OCI-LY7 (cell line): ENCODE data around the gene RNU5D-1. TPM values are rescaled to one million over a fixed set of nuclear protein-coding genes. Genes with fewer than 3 reads are reported as not detected.

Source experiments
- BruUV-seq: library from RNA; stranded (reverse); fragments of 400-500 nt; replicated peaks from 2 replicates; lab custom pipeline; 2021; lab: Mats Ljungman, UMichigan
- CTCF ChIA-PET: fragments of 300-600 bp; sonication (Branson Sonifier 250); formaldehyde crosslinking; loops from one replicate; lab custom pipeline; 2022; ENCODE audit warnings: antibody characterized with exemption; ENCODE audit not compliant: unreplicated experiment; lab: Charles Lee
- POLR2A ChIA-PET: fragments of 300-600 bp; sonication (Branson Sonifier 250); formaldehyde crosslinking; loops from one replicate; lab custom pipeline; 2022; ENCODE audit warnings: antibody characterized with exemption; lab: Charles Lee
- DNase-seq: peaks from one replicate; pipeline ENCODE4 v3.0.0-alpha.2; 2015; ENCODE audit warnings: low spot score
- H2AFZ ChIP-seq: fragments of 200-600 bp; sonication (generic), shearing (Covaris generic); 2 replicates; pipeline ENCODE4 v1.6.1; 2014; ENCODE audit warnings: mild to moderate bottlenecking, antibody characterized with exemption, low read length, moderate library complexity
- H3K27ac ChIP-seq: fragments of 200-600 bp; sonication (generic); 2 replicates; pipeline ENCODE4 v1.5.1; 2014; ENCODE audit warnings: mixed run types, low read depth, mild to moderate bottlenecking, moderate library complexity, low read length, inconsistent platforms; ENCODE audit not compliant: poor library complexity, severe bottlenecking
- H3K36me3 ChIP-seq: fragments of 200-600 bp; sonication (generic); 2 replicates; pipeline ENCODE4 v1.6.1; 2014; ENCODE audit warnings: mild to moderate bottlenecking, antibody characterized with exemption, low read length, moderate library complexity, mixed read lengths; ENCODE audit not compliant: insufficient read depth
- H3K4me1 ChIP-seq: fragments of 200-600 bp; sonication (generic); 2 replicates; pipeline ENCODE4 v1.5.1; 2014; ENCODE audit warnings: mild to moderate bottlenecking, low read length; ENCODE audit not compliant: insufficient read depth, poor library complexity, severe bottlenecking
- H3K4me2 ChIP-seq: fragments of 200-600 bp; sonication (generic); 2 replicates; pipeline ENCODE4 v1.6.1; 2014; ENCODE audit warnings: mild to moderate bottlenecking, low read length
- H3K4me3 ChIP-seq: fragments of 200-600 bp; sonication (generic); 2 replicates; pipeline ENCODE4 v1.5.1; 2014; ENCODE audit warnings: mild to moderate bottlenecking, low read depth, low read length; ENCODE audit not compliant: poor library complexity, severe bottlenecking
- H3K79me2 ChIP-seq: fragments of 200-600 bp; sonication (generic); 2 replicates; pipeline ENCODE4 v1.6.1; 2016; ENCODE audit warnings: low read depth, mild to moderate bottlenecking, low read length, moderate library complexity, mixed read lengths; ENCODE audit not compliant: insufficient read depth
- H3K9me2 ChIP-seq: fragments of 200-600 bp; sonication (generic); 2 replicates; pipeline ENCODE4 v1.6.1; 2016; ENCODE audit warnings: mild to moderate bottlenecking, low read length, mixed read lengths; ENCODE audit not compliant: insufficient read depth
- H3K9me3 ChIP-seq: fragments of 200-600 bp; sonication (generic); 2 replicates; pipeline ENCODE4 v1.6.1; 2014; ENCODE audit warnings: mild to moderate bottlenecking, mixed run types, low read length, mixed read lengths
- H4K20me1 ChIP-seq: fragments of 200-600 bp; sonication (generic); 2 replicates; pipeline ENCODE4 v1.6.1; 2014; ENCODE audit warnings: mild to moderate bottlenecking, antibody characterized with exemption, low read length, moderate library complexity, mixed read lengths; ENCODE audit not compliant: insufficient read depth
- EZH2phosphoT487 ChIP-seq: fragments of 200-600 bp; sonication (generic); IDR thresholded peaks from 2 replicates; pipeline ENCODE4 v1.6.1; 2018; ENCODE audit warnings: low read depth, borderline replicate concordance, mild to moderate bottlenecking, mixed run types, antibody characterized with exemption, low read length, moderate library complexity, mixed read lengths
- intact Hi-C: fragments of 100-400 bp; cut with micrococcal nuclease; formaldehyde crosslinking; loops from one replicate; pipeline ENCODE4 v1.10.0; 2022; ENCODE audit not compliant: unreplicated experiment
- total RNA-seq, 2 experiments: library from RNA; depleted of rRNA in 1 of 2; stranded (reverse); fragments of >200 nt in 1 of 2; shearing (Covaris generic) in 1 of 2; gene quantifications; 2 replicates each; pipeline ENCODE4 v1.2.3, GENCODE V29; 2014 to 2022
- TF ChIP-seq, protein P1 (sequence below): fragments of 200-600 bp; sonication (generic); conservative IDR thresholded peaks from 2 replicates; pipeline ENCODE4 v1.5.1; 2014; ENCODE audit warnings: mild to moderate bottlenecking, antibody characterized with exemption, low read length, moderate library complexity, mixed read lengths

The RNU5D-1 gene
- total RNA-seq, 2 experiments from 2014 or later = not detected

DNA sequence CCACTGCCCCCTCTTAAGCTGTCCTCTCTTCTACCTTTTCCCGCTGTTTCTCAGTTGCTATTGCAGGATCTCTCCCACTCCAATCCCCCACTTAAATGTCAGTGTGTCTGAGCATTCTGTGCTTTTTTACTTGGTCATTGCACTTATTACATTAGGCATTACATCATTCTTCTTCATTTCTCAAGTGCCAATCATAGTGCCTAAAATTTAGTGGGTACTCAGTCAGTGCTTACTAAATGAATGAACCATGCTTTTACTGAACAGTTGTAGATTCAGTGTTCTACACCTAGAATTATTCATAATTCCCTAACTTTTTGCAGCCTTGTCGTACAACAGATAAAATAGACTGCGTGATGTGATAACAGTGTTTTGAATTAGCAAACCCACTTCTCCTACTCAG is 37.1 kb downstream of the RNU5D-1 start:
- intact Hi-C loops = loop anchor here (2.0 kb wide), 2 partner anchors 19 kb away; partner anchors contain the start of genes ARMH1 and TMEM53
- H3K4me1 ChIP-seq = peaks cover 67% of the 10 kb centered on the region
- CTCF ChIA-PET = no interaction called here

DNA sequence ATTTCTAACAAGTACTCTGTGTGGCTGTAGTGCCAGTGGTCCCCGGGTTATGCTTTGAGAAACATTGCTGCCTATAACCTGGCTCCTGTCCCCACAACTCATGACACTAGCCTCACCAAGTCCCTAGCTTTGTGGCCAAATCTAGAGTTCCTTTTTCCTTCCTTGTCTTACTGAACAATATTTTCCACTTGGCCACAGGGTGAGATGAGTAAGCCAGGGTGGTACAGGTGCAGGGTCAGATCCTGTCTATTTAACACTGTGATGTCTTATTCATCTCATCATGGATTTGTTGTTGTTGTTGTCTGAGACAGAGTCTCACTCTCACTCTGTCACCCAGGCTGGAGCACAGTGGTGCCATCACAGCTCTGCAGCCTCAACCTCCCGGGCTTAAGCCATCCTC is 37.8 kb downstream of the RNU5D-1 start:
- Histone ChIP-seq H3K27ac (no peak overlapping the region), H3K4me3 (no peak overlapping the region), H3K4me2 (no peak overlapping the region), H3K36me3 (no peaks in the 10 kb centered on the region; the same call in 1 of the 2 replicates), H4K20me1 (no peaks in the 10 kb centered on the region), H2AFZ (no peak overlapping the region), H3K9me2 (no peaks in the 10 kb centered on the region), H3K79me2 (no peaks in the 10 kb centered on the region), H3K4me1 (peaks cover 62% of the 10 kb centered on the region), H3K9me3 (no peaks in the 10 kb centered on the region; the same call in 1 of the 2 replicates)
- intact Hi-C loops = no loop called here
- ChIA-PET CTCF (no interaction called here), POLR2A (interaction anchor here (1.5 to 5.7 kb wide), 2 partner anchors 21 to 29 kb away, joined by 3 to 69 read pairs; no protein-coding TSS in a partner anchor)
- no peak for TF ChIP-seq EZH2phosphoT487
- TF ChIP-seq, protein P1, sequence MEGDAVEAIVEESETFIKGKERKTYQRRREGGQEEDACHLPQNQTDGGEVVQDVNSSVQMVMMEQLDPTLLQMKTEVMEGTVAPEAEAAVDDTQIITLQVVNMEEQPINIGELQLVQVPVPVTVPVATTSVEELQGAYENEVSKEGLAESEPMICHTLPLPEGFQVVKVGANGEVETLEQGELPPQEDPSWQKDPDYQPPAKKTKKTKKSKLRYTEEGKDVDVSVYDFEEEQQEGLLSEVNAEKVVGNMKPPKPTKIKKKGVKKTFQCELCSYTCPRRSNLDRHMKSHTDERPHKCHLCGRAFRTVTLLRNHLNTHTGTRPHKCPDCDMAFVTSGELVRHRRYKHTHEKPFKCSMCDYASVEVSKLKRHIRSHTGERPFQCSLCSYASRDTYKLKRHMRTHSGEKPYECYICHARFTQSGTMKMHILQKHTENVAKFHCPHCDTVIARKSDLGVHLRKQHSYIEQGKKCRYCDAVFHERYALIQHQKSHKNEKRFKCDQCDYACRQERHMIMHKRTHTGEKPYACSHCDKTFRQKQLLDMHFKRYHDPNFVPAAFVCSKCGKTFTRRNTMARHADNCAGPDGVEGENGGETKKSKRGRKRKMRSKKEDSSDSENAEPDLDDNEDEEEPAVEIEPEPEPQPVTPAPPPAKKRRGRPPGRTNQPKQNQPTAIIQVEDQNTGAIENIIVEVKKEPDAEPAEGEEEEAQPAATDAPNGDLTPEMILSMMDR = no peak
- no TSS peak for BruUV-seq
- no peak for DNase-seq

More for the DNA sequence above, 37.1 kb downstream of the RNU5D-1 start:
- H3K4me3 ChIP-seq = no peak overlapping the region
- no peak overlapping the region; the same call in 1 of the 2 replicates for H3K4me2 ChIP-seq
- DNase-seq = no peak
- POLR2A ChIA-PET = interaction anchor here (1.1 to 5.7 kb wide), 4 partner anchors 8 to 28 kb away, joined by 3 to 69 read pairs (median 16); partner anchors contain the start of genes ARMH1 and TMEM53
- H3K9me2 ChIP-seq = no peaks in the 10 kb centered on the region
- H3K36me3 ChIP-seq = no peaks in the 10 kb centered on the region; the same call in 1 of the 2 replicates
- no peaks in the 10 kb centered on the region for H4K20me1 ChIP-seq
- no peaks in the 10 kb centered on the region for H3K79me2 ChIP-seq
- H3K9me3 ChIP-seq = no peaks in the 10 kb centered on the region; the same call in 1 of the 2 replicates
- no peak overlapping the region for H3K27ac ChIP-seq
- H2AFZ ChIP-seq = peak overlapping the region; percentile 10; the same call in 1 of the 2 replicates
- no TSS peak for BruUV-seq
- TF ChIP-seq, protein P1 = no peak
- no peak for TF ChIP-seq EZH2phosphoT487

DNA sequence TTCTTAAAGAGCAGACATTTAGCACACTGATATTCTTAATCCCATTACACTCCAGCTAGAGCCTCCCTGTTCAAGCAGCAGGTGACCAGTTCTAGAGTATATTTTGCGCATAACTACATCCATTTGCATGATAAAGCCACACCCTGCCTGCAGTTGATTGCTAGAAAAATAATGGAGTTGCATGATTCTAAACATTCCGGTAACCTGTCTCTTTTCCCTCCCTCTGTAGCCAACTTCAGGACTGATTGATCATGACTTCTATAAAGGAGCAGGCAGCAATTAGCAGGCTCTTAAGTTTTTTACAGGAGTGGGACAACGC is 41.6 kb downstream of the RNU5D-1 start:
- Histone ChIP-seq H3K4me1 (peaks cover 33% of the 10 kb centered on the region), H4K20me1 (no peaks in the 10 kb centered on the region), H3K9me3 (no peaks in the 10 kb centered on the region; the same call in 1 of the 2 replicates), H3K36me3 (no peaks in the 10 kb centered on the region; the same call in 1 of the 2 replicates), H3K27ac (no peak overlapping the region), H3K79me2 (no peaks in the 10 kb centered on the region), H3K9me2 (no peaks in the 10 kb centered on the region), H2AFZ (no peak overlapping the region), H3K4me2 (no peak overlapping the region), H3K4me3 (no peak overlapping the region)
- TF ChIP-seq EZH2phosphoT487 = no peak
- TF ChIP-seq, protein P1 = no peak
- no TSS peak for BruUV-seq
- POLR2A ChIA-PET = interaction anchor here (1.0 kb wide), 1 partner anchor 8 kb away, joined by 3 read pairs; no protein-coding TSS in a partner anchor
- no peak for DNase-seq
- CTCF ChIA-PET = no interaction called here
- intact Hi-C loops = no loop called here
